Spleen (tissue), 11 donors: ENCODE data around the gene AXIN1. TPM values are rescaled to one million over a fixed set of nuclear protein-coding genes. Genes with fewer than 3 reads are reported as not detected.
"Not testable (repeated sequence)": the region's sequence is repeated elsewhere in the genome, so short reads cannot be mapped to it uniquely, and the experiment has no call there.

Experiments
- DNase-seq: peaks from one replicate; pipeline ENCODE4 v3.0.0-alpha.2; 2020
- H3K27ac ChIP-seq, 8 donors: fragments of 200-600 bp; sonication (generic) in 7 of 8; 1 replicate in 4 of 8; 2 replicates in 4 of 8; pipeline versions ENCODE4 v1.5.0 to v1.8.0; 2016 to 2021; ENCODE audit warnings: inconsistent platforms in 4 of 8, mild to moderate bottlenecking in 4 of 8, moderate library complexity in 1 of 8
- H3K27me3 ChIP-seq, 7 donors: fragments of 200-600 bp; sonication (generic) in 6 of 7; replicated peaks in 1 of 7; 1 replicate in 4 of 7; 2 replicates in 3 of 7; pipeline versions ENCODE4 v1.5.0 to v1.8.0; 2016 to 2021; ENCODE audit warnings: inconsistent platforms in 3 of 7, mild to moderate bottlenecking in 1 of 7
- H3K36me3 ChIP-seq, 6 donors: fragments of 200-600 bp; sonication (generic) in 5 of 6; 1 replicate in 4 of 6; 2 replicates in 2 of 6; pipeline versions ENCODE4 v1.5.0 to v1.8.0; 2016 to 2021; ENCODE audit warnings: inconsistent platforms in 2 of 6
- H3K4me1 ChIP-seq, 6 donors: fragments of 200-600 bp; sonication (generic) in 5 of 6; 1 replicate in 3 of 6; 2 replicates in 3 of 6; pipeline versions ENCODE4 v1.5.0 to v1.8.0; 2016 to 2021; ENCODE audit warnings: inconsistent platforms in 3 of 6
- H3K4me3 ChIP-seq, 8 donors: fragments of 200-600 bp; sonication (generic) in 7 of 8; 1 replicate in 4 of 8; 2 replicates in 4 of 8; pipeline versions ENCODE4 v1.5.0 to v1.8.0; 2016 to 2021; ENCODE audit warnings: inconsistent platforms in 4 of 8, mild to moderate bottlenecking in 4 of 8, moderate library complexity in 2 of 8
- H3K9me3 ChIP-seq, 8 donors: fragments of 200-600 bp; sonication (generic) in 7 of 8; 1 replicate in 4 of 8; 2 replicates in 4 of 8; pipeline versions ENCODE4 v1.5.0 to v1.8.0; 2016 to 2021; ENCODE audit warnings: inconsistent platforms in 4 of 8
- CTCF ChIP-seq, 11 experiments: fragments of 200-600 bp in 7 of 11; fragments of 450-650 bp in 4 of 11; sonication (generic) in 4 of 11; IDR thresholded peaks in 8 of 11; conservative IDR thresholded peaks in 3 of 11; 1 replicate in 7 of 11; 2 replicates in 4 of 11; pipeline versions ENCODE4 v1.4.0 to v1.8.0; 2016 to 2021; ENCODE audit warnings: antibody characterized with exemption in 11 of 11, inconsistent platforms in 4 of 11, mild to moderate bottlenecking in 1 of 11
- POLR2A ChIP-seq, 3 donors: fragments of 450-650 bp; IDR thresholded peaks; one replicate each; pipeline ENCODE4 v1.5.1; 2017; ENCODE audit warnings: antibody characterized with exemption in 3 of 3, mild to moderate bottlenecking in 1 of 3
- POLR2AphosphoS5 ChIP-seq, 3 donors: sonication (generic); formaldehyde crosslinking; IDR thresholded peaks; one replicate each; pipeline ENCODE4 v1.5.1; 2017; ENCODE audit warnings: antibody characterized with exemption in 3 of 3
- WGBS, 5 donors: extraction: QIAGEN DNeasy Blood & Tissue Kit in 3 of 5; methylation state at CpG; one replicate each; pipeline versions ENCODE4 v1.1.5 to v1.1.7; 2013 to 2018; 5-methylcytosine and 5-hydroxymethylcytosine counted together
- intact Hi-C: fragments of 100-400 bp; cut with DNase I; formaldehyde crosslinking; loops from one replicate; pipeline ENCODE4 v1.15.0; 2023; ENCODE audit warnings: low total_unique reads
- polyA plus RNA-seq, 3 donors: library from polyadenylated mRNA; stranded (reverse); fragments of 200-250 nt; gene quantifications; one replicate each; pipeline ENCODE4 v1.2.1, GENCODE V29; 2013
- total RNA-seq, 7 donors: library from RNA; depleted of rRNA in 3 of 7; stranded (reverse); fragments of >200 nt in 3 of 7; fragmentation: NEBNext Ultra II Directional in 4 of 7; extraction: Animal tissue kit (Norgen Biotek cat#: 25700) in 4 of 7; gene quantifications; one replicate each; pipeline versions ENCODE4 v1.1.0 to v1.2.1, GENCODE V29; 2016 to 2021
- donor health status: healthy with polysubstance abuse.
- donor health status: DM: no; HTN: no; CAD: no; lungs with moderate emphysema.
- donor health status: DM: no; HTN: no; CAD: no.
- donor health status: Bipolar disorder and iron deficiency.
- donor health status: healthy.
- donor health status: DM: no; HTN: no; CAD: no.
- donor health status: DM: yes; HTN: yes; CAD: no.

The AXIN1 gene
- total and polyA plus RNA-seq, 10 donors: 12.9 to 27.3 (median 23.9) TPM

- Histone ChIP-seq H3K36me3 (peaks cover 0 to 28% (median 23%) of the 10 kb centered on the region in 6 donors), H3K27ac (peak overlapping the region in 3 of 8 donors; percentile 12 to 92 (median 91)), H3K4me1 (peaks cover 17 to 60% (median 49%) of the 10 kb centered on the region in 6 donors), H3K4me3 (peak overlapping the region in 6 of 8 donors; percentile 86 to 100 (median 96)), H3K9me3 (no peaks in the 10 kb centered on the region), H3K27me3 (no peaks in the 10 kb centered on the region)
- DNase-seq: no peak
- WGBS, 5 donors: 81 to 85% (median 82%) methylated on average over 23 to 27 of the region's 27 CpGs
- intact Hi-C loops: no loop called here
- TF ChIP-seq POLR2AphosphoS5 (IDR thresholded peaks at IDR 0.05): no peak
- no peak for TF ChIP-seq POLR2A (IDR thresholded peaks at IDR 0.05)
- TF ChIP-seq CTCF (IDR thresholded peaks at IDR 0.05 in 8 of 11, conservative IDR thresholded peaks at IDR 0.05 in 3 of 11): no peak
Measured at GRCh38 chr16:379961-380761, 27.6 kb upstream of the AXIN1 start.

GRCh38 chr16:379183-379960 is 26.8 kb upstream of the AXIN1 start:
- DNase-seq: peak; percentile 74
- Histone ChIP-seq H3K27me3 (no peaks in the 10 kb centered on the region), H3K36me3 (peaks cover 0 to 36% (median 31%) of the 10 kb centered on the region in 6 donors), H3K4me3 (no peak overlapping the region), H3K4me1 (peaks cover 17 to 52% (median 46%) of the 10 kb centered on the region in 6 donors), H3K9me3 (no peaks in the 10 kb centered on the region), H3K27ac (peak overlapping the region in 3 of 8 donors; percentile 12 to 92 (median 91))
- intact Hi-C loops: no loop called here
- TF ChIP-seq POLR2AphosphoS5 (IDR thresholded peaks at IDR 0.05): peak in 1 of 3 donors; percentile 6
- TF ChIP-seq CTCF (IDR thresholded peaks at IDR 0.05 in 8 of 11, conservative IDR thresholded peaks at IDR 0.05 in 3 of 11): no peak
- TF ChIP-seq POLR2A (IDR thresholded peaks at IDR 0.05): no peak
- 91 to 96% (median 93%) methylated on average over 11 to 16 of the region's 16 CpGs for WGBS, 5 donors

- H3K36me3 ChIP-seq: peaks cover 0 to 41% (median 37%) of the 10 kb centered on the region in 6 donors
- DNase-seq: peak; percentile 70
- no peak overlapping the region for H3K4me3 ChIP-seq
- H3K4me1 ChIP-seq: peaks cover 13 to 47% (median 40%) of the 10 kb centered on the region in 6 donors
- 79 to 85% (median 82%) methylated on average over 13 to 14 of the region's 14 CpGs for WGBS, 5 donors
- no peak for TF ChIP-seq CTCF (IDR thresholded peaks at IDR 0.05 in 8 of 11, conservative IDR thresholded peaks at IDR 0.05 in 3 of 11)
- peak in 1 of 3 donors; percentile 16 for TF ChIP-seq POLR2AphosphoS5 (IDR thresholded peaks at IDR 0.05)
- no peak for TF ChIP-seq POLR2A (IDR thresholded peaks at IDR 0.05)
- intact Hi-C loops: no loop called here
- H3K27ac ChIP-seq: peak overlapping the region in 2 of 8 donors; percentile 91 to 92
- no peaks in the 10 kb centered on the region for H3K9me3 ChIP-seq
- no peaks in the 10 kb centered on the region for H3K27me3 ChIP-seq
Measured at GRCh38 chr16:378821-379182, 26.3 kb upstream of the AXIN1 start.

GRCh38 chr16:378113-378820 is 25.7 kb upstream of the AXIN1 start:
- H3K27ac ChIP-seq, H3K4me3 ChIP-seq, intact Hi-C loops, H3K27me3 ChIP-seq, H3K9me3 ChIP-seq: not testable (repeated sequence)
- peak; percentile 63 for DNase-seq
- WGBS, 5 donors: 92 to 93% (median 93%) methylated on average over 34 to 36 of the region's 36 CpGs
- Histone ChIP-seq H3K36me3 (peaks cover 0 to 47% (median 41%) of the 10 kb centered on the region in 6 donors), H3K4me1 (peaks cover 8 to 41% (median 35%) of the 10 kb centered on the region in 6 donors)
